DMS79 treated with DMSO at 0.1 percent for 48 hours (cell line): ENCODE results near the gene RNF212.

Source experiments
- DNase-seq: peaks from one replicate; lab custom pipeline; 2025; lab: John Stamatoyannopoulos, UW

RNF212 gene

DNA sequence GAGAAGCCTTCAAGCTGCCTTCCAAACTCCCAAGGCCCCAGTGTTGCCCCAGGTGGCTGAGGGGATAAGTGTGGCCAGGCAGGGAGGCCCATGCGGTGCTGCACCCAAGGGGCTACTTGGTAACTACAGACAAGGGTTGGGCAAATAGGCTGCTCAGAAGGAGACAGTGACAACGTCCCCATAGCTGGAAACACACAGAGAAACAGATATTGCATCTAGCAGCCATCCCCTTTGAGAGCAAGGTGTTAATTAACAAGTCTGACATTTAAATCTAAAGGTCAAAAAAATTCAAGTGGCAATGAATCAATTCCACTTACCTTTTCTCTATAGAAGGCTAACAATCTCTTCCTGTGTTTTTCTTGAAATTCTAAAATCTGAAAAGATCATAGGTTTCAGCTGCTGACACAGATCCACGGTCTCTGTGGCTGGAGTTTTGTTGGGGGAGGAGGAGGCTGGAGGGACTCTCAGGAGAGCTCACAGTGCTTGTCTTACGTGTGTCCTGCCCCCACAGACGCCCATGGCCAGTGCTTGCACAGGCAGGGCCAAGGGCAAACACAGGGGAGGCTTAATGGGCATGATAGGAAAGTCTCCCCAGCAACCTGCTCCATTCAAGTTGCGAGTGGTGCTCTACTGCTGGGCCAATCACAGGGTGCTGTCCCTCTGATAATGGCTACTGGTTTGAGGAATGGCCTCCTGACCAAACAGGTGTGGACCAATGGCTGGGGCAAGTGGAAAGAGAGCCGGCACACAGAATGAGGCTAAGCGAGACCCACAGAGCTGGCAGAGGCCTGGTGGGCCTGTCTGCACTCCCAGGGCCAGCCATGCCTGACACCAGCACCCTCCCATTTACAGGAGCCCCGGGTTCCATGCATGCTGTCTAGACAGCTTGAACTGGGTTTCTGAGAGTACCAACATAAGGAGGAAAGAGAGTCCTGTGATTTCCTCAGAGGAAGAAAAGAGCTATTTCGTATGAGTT lies 22.6 kb downstream of the RNF212 start:
- DNase-seq = no peak

- DNase-seq = no peak
Observed at GRCh38 chr4:1090036-1090435, 23.3 kb downstream of the RNF212 start.

DNA sequence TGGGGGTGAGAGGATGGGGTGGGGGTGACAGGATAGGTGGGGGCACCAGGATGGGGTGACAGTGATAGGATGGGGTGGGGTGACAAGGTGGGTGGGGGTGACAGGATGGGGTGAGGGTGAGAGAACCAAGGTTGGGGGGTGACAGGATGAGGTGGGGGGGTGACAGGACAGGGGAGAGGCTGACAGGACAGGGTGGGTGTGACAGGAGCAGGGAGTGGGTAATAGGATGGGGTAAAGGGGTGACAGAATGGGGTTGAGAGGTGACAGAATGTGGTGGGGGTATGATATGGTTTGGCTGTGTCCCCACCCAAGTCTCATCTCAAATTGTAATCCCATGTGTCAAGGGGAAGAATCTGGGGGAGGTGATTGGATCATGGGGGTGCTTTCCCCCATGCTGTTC lies 26.0 kb downstream of the RNF212 start:
- DNase-seq = no peak

DNA sequence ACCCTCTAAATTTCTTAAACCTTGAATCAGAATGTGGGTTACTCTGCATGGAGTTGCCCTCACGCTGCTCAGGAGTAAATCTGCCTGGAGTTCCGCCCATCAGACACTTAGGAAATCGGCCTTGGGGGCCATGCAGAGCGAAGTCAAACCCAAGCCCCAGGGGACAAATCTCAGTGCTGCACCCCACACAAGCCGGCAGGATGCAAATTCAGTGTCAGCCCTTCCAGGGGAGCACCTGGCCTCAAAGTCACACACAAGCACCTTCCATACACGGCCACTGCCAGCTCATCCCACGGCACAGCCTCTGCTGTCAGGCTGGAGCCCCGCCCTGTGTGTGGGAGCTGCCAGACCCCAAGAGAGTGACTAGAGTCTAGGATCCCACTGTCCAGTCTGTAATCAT lies 27.4 kb downstream of the RNF212 start:
- DNase-seq = no peak

- DNase-seq = no peak
Observed at GRCh38 chr4:1085404-1085799, 28.0 kb downstream of the RNF212 start.

DNA sequence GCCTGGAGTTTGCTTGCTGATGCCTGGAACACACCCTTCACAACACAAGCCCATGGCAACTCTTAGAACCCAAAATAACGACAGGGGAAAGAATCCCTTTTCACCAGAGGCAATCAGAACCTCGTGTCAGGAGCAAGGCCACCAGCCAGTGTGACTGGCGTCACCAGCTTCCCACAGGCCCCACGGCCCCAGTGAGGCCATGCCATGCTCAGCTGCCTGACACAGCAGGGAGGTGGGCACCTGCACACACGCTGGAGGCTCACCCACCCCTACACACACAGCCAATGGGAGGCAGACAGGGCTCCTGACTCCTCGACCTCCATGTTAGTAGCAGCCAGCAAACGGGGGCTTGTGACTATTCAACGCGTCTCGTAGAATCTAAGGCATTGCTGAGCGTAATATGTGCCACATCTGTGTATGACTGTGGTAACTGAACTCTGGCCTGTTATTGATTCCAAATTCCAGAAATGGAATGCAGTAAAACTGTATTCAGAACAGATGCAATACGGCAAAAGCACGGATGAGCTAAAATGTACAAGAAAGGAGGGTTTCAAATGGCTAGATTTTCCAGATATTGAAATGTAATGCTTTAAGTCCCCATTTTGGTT lies 28.5 kb downstream of the RNF212 start:
- no peak for DNase-seq

GRCh38 chr4:1084394-1084793 lies 29.0 kb downstream of the RNF212 start:
- no peak for DNase-seq

GRCh38 chr4:1082215-1083182 lies 30.9 kb downstream of the RNF212 start:
- DNase-seq = peak; percentile 54

GRCh38 chr4:1081689-1082040 lies 31.7 kb downstream of the RNF212 start:
- no peak for DNase-seq

DNA sequence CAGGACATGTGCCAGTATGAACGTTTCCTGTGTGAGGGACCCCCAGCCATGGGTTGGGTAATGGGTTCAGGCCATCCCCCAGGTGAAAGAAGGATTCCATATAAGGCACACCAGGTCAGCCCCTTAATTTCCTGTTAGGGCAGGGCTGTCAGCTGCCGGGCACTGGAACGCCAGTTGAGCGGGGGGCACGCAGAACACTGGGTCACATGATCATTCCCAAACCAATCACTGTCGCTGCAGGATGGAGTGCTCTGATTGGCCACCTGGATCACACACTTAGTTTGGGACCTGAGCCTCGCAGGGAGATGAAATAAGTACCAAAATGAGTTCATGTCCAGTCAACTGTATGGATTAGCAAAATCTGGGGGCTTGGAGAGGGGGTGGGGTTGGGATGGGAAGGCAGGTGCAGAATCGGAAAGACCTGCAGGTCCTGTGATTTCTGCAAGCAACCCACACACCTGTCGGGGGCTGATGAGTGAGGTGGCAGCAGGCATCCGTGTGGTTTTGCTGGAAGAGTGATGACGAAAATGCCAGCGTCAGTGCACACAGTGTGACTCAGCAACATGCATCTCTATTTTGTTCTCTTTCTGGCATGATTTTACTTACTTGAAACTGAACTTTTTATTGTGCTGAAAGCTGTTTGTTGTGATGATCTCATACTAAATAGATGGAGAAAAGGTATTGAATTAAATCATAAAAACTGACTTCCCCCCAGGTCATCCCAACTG lies 32.2 kb downstream of the RNF212 start:
- no peak for DNase-seq

- DNase-seq = no peak
Observed at GRCh38 chr4:1080432-1080831, 32.9 kb downstream of the RNF212 start.

GRCh38 chr4:1079711-1080265 lies 33.6 kb downstream of the RNF212 start:
- no peak for DNase-seq

DNA sequence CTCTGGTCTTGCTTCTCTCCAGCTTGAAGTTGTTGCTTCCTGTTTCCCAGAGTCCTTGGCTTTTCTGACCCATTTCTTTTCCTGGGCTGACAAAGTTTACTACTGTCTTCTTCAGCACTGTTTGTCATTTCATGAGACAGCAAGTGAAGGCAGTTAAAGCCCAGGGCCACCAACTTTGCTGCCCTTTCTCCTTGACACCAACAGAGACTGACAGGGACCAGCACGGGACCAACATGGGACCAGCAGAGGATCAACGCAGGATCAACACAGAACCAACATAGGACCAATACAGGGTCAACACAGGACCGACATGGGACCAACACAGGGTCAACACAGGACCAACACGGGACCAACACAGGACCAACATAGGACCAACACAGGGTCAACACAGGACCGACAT lies 34.9 kb downstream of the RNF212 start:
- no peak for DNase-seq

GRCh38 chr4:1077711-1078477 lies 35.5 kb downstream of the RNF212 start:
- no peak for DNase-seq

DNA sequence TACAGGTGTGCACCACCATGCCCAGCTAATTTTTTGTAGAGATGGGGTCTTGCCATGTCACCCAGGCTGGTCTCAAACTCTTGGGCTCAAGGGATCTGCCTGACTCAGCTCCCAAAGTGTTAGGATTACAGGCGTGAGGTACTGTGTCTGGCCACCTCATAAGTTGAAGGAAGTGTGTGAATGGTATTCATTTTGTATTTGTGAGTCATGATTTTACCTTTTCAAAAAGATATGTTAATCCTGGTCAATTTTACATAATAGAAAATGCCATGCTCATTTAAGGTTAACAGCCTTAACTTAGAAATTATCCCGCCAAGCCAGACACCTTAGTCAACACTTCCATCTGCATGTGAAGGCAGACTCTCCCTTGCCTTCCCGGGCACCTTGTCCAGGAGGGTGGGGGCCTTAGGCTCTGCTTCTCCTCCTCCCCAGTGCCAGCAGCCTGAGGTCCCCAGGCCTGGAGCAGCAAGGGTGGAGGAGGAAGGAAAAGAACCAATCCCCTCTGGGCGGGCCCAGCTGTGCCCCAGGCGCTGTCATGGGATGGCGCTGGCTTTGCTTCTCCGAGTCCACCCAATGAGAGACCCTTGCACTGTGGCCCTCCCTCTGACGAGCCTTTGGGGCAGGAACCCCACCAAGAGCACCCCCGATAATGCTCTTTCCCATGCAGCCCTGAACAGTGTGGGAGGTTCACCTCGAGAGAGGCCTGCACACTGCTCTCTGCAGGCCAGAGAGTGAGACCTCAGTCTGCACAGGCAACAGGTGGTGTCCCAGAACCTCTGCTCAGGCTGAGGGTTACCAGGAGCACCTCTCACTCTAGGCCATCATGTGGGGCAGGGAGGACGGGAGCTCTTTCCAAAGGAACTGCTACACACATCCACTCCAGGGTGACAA lies 37.3 kb downstream of the RNF212 start:
- DNase-seq = no peak

DNA sequence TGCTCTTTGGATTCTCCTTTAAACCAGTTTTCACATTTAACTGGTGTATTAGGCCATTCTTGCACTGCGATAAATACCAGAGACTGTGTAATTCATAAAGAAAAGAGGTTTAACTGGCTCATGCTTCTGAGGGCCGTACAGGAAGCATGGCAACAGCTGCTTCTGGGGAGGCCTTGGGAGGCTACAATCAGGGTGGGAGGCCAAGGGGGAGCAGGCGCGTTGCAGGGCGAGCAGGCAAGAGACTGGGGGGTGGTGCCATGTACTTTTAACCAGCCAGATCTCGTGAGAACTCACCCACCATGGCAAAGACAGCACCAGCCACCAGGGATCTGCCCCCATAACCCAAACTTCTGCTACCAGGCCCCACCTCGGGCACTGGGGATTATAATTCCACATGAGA lies 38.1 kb downstream of the RNF212 start:
- DNase-seq = no peak

DNA sequence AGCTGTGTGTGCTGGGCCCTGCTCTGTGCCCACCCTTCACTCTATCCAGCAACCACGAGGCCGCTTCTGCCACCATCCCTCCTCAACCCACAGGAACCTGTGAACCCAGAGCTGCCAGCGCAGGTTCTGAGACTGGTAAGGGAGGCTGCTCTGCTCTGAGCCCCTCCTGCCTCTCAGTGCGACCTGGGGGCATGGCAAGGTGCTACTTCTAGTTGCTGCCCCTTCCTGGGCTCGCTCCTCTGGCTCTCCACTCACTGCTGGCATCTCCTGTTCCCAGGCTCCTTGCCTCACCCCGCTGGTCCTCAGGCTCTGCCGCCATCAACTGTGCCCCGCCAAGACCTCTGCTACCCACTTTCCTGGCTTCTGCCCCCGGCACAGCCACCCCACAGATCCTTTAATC lies 39.3 kb downstream of the RNF212 start:
- DNase-seq = no peak

- DNase-seq = no peak
Observed at GRCh38 chr4:1072830-1073446, 40.4 kb downstream of the RNF212 start.

DNA sequence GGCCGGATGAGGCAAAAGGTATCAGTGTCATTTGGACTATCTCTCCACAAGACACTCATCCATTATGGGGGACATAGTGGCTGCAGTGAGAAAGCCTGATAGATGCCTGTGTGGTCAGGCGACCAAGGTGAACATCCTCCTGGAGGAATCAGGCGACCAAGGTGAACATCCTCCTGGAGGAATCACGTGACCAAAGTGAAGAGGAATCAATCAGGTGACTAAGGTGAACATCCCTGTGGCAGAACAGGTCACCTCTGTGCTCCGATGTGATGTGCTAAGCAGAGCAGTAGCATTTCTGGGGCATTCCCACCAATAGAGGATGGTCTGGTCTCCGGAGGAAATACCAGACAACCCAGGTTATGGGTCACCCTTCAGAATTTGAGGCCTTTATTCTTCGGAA lies 44.0 kb downstream of the RNF212 start:
- DNase-seq = no peak
